CD4-positive, alpha-beta T cell treated with Interleukin-15 for 1 hour (primary cell): ENCODE data around the gene LRMDA.

Experiments
- DNase-seq: peaks from one replicate; pipeline ENCODE4 v3.0.0-alpha.2; 2020

Gene LRMDA

DNA sequence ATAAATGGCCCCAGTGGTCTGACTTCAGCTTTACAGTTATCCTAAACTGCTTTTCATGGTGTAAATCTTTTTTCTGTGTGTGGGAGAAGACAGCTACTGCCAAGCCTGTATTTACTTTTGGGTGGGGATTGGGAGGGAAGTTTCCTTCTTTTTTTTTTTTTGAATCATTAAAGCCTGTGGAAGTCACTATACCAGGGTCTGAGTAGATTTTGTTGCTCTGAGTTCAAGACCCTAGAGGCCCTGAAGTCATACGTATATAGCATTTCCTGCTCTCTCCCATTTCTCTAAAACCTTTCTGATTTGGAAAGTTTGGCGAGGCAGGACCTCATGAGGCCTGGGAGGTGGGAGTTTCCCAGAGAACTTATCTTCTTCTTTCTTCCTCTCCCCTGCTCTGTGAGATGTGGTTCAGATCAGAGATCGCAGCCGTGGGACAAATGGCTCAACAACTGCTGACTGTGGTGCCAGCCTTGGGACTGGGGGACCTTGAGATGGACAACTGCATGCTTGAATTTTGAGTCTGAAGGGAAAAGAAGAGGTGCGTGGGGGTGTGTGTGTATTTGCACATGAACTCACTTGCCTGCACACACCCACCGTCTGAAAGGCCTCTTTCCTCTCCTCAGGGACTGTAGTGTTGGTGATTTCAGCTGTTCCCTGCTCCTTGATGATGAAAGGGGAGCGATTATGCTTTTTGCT is 18.1 kb downstream of the LRMDA start:
- DNase-seq: no peak

DNA sequence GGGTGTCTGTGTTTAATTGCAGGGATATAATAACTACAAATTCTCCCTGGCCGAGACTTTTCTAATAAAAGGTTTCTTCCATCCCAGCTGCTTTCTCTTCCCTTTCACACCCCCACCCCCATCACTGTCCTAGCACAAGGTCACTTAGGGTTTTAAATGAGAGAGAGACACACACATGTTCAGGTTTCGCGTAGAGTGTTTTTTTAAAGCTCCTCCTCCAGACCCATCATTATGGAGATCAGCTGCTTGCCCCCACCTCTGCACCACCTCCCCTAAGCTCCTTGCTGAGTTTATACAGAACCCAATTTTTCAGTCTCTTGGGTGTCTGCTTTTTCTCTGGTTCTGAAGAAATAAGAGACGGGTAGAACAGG is 18.6 kb downstream of the LRMDA start:
- no peak for DNase-seq

DNA sequence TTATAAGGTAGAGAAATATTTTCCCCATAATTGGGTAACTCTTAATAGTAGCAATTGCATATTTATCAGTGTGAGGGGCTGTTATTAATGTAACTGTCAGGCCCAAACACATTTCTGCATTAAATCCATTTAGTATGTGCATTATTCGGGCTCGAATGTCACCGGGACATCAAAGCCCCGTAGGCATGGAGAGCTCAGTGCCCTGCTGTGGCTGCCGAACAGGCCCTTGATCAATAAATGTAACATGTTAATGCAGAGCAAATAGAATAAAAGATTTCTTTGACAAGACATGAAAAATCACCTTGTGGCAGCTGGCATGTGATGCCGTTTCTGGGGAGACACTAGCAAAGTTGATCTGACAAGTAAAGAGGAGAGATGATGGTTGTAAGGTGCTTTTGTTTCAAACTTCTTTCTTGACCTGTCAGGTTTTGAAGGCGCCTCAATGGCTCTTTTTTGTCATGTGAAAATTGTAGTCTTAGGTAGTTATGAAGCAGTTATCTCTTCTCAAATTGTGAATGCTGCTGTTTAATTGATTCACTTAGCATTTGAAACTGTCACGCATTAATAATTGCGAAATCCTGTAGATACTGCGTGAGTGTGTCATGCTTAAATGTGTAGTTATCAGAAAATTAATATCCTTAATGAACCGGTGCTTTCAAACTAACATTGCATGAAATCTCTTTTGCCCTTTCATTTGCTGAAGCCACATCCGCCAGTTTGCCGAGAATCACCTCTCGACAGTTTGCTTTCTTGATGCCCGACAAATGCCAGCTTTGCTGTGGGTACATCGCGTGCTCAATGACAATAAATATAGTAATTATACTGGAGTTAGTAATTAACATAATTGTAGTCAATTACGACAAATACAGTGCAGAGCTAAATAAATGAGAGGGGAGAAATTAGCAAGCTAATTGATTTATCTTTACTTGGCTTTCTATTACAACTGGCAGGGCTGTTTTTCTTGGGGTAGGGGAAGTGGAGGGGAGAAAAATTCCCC is 19.5 kb downstream of the LRMDA start:
- DNase-seq: no peak

DNA sequence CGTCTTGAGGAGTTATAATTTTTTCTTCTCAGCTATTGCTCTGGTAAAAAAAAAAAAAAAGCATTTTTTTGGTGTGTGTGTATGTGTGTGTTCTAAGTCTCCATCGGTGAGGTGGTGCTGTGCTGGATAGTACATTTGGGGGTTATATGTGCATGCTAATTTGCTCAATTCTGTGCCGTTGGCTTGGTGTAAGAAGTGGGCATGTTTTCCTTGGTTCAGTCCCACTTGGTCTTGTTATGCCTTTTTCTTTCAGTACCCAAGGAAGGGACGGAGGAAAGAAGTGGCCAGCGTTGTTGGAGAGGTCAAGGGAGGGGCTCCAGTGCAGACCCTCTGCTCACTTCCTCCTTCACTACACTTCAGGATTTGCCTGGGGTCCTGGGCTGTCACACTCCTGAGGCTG is 20.4 kb downstream of the LRMDA start:
- no peak for DNase-seq

DNA sequence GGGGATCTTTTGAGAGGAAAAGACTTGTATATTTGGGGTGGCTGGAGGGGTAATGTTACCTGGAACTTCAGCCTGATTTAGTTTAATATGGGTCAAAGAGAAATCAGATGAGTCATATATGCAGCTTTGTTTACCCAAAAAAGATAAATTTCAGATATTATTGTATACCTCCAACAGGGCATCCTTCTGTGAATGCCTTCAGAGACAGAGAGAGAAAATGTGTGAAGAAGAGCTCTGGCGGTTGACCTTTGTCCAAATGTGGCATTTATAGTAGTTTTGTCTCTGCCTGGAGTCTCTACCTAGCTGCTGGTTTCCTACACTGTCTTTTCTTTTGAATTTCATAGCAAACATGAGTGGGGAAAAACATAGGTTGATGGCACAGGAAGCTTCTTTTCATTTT is 21.6 kb downstream of the LRMDA start:
- DNase-seq: no peak

DNA sequence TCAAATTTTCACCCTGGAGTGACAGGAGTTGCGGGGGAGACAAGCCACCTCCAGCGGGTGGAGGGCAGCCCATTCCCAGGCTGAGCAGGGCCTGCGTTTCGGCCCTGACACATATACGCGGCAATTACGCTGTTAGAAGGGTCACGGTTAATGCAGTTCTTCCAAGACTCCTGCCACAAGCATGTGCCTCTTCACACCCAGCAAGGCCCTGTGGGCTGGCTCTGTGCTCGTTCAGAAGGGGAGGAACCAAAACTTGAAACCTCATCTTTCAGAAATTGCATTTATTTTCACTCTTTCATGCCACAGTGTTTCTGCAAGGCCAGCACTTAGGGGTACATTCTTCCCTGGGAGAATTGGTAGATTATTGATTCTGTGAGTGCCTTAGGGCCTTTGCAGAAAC is 24.7 kb downstream of the LRMDA start:
- DNase-seq: no peak

DNA sequence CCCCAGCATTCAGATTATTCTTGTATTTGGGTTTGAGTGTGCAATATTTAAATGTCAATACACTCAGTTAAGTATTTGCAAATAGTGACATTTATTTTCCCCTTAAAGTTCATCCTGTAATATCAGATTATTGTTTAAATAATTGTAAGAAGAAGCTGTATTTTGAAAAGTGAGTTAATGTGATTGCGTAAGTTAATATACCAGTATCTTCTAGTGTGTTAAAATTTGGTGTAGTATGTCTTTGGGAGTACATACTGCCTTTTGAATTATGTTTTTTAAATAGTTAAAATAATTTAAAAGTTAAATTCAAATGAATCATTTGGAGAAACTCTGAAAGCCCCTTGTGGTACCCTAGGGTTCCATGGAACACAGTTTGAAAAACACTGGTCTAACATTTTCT is 28.6 kb downstream of the LRMDA start:
- no peak for DNase-seq

DNA sequence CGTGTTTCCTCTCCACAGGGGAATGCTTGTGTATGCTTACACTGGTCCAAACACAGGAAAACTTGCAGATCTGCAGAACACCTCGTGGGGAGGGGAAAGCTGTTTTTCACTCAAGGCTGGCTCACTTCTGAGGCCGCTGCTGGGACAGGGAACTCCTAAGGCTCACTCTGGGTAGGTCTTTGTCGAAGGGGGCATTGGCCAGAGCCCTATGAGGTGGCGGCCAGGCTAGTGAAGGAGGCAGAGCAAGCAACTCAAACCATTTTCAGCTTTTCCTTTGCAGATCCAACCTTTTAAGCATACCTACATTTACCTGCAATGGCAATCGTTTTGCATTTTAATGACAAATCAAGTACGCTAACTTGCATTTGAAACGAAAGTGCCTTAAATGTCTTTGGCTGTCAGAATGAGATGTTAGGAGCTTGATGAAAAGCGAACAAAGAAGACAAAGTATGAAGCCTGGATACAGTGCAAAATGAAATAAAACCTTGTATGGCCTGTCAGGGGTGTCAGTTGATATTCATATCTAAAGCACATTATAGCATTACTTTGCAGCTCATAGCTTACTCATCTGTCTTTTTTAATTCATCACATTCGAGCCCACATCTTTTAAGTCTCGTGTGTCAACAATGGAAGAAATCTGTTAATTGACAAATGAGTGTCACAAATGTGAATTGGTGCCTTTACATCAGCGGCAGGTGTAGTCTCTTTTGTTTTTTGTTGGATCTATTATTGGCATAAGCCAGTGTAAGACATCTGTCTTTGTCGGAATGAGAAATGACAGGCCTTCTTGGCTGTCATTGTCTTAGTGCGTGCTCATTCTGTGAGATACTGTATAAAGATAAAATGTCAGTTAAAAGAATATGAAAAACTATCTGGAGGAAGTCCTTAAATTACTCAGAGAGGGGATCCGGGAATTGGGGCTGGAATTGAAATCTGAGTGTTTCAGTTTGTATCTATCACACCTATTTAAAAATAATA is 30.5 kb downstream of the LRMDA start:
- no peak for DNase-seq

DNA sequence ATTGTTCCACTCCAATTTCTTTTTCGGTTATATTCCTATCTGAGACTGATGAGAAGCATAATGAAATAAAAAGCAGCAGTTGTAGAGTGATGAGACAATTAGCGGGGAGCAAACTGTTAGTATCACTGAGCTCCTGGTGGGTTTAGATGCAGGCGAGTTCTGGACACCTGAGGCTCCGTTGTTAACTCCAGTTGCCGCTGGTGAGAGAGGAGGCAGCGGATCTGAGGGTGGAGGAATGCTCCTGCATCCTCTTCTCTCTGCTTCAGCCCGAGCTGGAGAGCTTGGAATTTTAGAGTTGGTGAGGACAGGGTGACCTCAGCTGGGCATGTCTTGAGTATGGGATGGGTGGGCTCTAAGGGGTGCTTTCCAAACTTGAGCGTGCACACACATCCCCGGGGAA is 31.4 kb downstream of the LRMDA start:
- DNase-seq: no peak

DNA sequence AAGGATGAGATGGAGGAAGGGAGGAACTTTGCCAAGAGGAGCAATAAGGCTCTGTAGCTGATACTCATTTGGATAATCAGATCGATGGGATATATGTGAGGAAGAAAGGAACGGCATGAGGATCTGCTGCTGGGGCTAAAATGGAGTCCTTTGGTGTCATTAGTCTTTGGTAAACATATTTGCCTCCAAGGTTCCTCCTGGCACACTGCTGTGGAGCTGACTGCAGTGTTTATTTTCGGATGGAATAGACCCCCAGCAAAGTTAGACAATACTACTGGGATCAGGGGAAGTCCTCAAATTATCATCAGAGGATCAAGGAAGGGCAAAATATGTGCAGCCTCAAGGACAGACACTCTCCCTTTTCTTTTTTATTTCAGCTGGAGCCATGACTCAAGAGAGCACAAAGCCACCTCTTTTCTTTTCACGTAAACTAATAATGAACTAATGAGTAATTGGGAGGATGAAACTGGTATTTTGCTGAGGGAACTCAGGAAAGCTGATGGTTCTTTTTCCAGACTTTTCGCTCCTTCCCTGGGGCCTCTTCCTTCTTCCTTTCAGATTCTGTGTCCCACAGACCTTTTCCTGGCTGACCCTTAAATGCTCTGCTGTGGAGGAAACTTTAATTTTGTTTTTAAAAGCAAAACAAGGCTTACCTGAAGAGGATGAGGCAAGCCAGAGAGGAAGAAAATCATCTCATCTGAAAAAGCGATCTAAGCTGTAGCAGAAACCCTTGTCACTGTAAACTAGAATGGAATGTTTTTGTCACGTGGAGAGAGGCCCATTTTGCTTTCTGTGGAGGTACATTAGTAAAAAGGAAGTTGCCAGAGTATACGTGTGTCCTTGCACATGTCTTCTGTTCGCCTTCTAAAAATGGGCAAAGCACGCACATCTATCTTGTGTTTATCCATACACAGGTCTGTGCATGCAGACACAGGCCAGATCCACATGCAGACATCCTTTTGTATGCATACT is 33.3 kb downstream of the LRMDA start:
- no peak for DNase-seq

DNA sequence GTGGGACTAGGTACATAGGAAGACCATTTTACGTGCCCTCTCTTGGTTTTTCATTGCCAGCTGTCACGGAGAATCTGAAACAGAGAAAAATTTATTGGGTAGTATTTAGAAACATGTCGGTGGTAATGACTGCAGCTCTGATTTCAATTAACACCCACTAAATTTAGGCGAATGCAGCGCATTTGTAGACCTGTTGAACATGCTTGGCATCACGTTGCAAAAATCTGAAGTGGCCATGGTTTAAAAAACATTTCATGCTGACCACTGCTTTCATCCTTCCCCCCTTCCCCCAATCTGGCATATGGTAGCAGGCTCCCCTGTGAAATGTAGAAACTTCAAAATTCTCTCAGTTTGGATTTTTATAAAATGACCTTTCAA is 34.0 kb downstream of the LRMDA start:
- DNase-seq: no peak

DNA sequence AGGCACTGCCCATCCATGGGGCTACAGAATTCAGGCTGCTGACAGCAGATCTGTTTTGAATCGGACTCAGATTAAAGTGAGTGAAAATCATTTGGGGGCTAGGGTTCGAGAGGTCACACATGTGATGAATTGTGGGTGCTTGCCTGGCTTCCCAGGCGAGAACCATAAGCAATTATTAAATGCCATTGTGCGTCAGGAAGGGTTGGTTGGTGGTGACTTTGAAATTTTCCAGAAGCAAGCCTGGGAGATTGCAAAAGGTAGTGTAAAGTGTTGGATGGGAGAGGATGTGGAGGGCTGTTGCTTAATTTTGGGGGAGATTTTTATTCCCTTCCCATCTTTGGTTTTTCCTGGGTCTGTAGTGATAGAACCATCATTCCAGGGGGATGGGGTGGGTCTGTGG is 34.6 kb downstream of the LRMDA start:
- no peak for DNase-seq

DNA sequence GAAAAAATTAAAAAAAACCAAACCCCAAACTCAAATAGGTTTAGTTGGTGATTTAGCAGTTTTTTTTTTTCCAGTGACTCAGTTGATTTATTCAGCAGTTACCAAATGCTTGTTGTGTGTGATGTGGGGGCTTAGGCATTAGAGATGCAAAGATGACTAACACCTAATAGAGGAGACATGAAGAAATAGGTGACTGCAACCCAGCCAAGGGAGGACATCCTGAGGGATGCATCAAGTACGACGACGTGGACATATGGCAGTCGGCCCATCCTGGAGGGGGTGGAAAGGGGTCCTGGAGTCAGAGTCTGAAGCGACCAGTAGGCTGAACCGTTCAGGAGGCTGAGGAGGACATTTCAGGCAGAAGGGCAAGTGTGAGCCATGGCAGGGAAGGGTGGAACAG is 35.5 kb downstream of the LRMDA start:
- no peak for DNase-seq

DNA sequence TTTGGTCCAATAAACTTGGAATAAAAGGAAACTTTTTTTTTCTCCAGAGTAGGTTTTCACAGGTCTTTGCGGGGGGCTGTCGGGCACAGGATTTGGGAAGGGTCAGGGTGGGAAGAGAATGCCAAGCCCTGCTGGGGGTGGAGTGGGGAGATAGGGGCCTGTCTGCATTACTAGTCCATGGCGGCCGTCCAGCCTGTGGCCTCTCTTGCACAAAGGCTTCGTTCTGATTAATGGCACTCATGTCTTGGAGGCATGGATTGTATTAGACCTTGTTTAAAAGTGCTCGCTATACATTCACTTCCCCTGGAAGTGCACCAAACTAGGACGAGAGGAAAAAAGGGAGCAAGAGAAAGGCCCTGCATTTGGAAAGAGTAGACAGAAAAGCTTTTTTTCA is 37.2 kb downstream of the LRMDA start:
- no peak for DNase-seq

DNA sequence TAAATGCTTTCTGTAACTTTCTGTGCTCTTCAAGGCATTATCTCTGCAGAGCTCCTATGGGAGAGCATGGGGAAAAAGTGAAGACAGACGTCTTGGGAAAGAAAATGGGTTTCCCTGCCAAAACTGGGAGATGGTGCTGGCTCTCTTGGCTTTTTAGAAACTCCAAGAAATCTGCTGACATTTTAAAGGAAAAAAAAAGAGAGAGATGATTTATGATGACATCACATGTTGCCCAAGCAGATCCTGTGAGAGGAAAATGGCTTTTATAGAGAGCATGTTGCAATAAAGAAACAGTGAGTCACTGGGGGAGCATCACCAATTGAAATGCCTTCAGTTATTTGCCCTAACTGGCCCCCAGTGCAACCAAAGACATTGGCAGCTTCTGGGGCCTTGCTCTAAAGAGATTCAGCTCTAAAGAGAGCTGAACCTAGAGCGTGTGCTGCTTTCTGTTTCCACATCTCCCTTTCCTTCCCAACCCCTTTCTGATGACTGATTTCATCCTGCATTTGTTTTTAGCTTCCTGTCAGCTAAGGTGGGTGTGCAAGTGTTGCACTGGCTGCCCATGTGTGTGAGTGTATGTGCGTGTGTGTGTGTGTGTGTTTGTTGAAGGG is 37.7 kb downstream of the LRMDA start:
- peak; percentile 17 for DNase-seq

DNA sequence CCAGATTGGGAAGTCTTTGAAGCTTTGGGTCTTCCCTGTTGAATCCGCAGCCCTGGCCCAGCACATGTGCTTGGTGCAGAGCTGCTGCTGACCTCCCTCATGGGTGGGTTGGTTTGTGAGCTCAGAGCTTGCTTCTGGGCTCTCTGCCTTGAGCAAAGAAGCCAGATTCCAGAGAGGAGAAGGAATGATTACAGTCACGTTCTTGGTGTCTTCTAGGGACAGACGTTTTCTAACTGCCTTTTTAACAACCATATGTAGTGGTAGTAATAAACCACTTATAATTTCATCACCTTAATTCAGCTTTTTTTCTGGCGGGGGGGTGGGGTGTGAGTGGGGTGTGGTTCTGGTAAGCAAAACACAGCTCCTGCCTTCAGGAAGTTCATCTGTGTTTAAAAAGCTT is 39.5 kb downstream of the LRMDA start:
- DNase-seq: no peak

DNA sequence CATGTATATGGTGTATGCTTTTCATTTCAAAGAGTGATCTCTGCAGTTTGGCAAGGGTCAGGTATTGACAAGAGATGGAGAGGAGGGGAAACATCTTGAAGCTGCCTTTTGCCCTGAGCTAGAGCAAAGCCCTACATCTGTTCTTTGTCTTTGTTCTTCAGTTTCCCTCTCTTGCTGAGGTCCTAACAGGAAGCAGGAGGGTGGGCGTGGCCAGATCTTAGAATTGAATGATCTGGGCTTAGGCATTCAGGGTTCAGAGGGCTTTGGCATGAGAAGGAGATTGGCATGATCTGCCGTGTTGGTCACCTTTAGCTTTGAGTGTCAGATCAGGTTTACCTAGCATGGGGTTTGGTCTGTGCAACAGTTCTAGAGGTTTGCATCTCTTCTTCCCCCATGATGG is 41.3 kb downstream of the LRMDA start:
- no peak for DNase-seq

DNA sequence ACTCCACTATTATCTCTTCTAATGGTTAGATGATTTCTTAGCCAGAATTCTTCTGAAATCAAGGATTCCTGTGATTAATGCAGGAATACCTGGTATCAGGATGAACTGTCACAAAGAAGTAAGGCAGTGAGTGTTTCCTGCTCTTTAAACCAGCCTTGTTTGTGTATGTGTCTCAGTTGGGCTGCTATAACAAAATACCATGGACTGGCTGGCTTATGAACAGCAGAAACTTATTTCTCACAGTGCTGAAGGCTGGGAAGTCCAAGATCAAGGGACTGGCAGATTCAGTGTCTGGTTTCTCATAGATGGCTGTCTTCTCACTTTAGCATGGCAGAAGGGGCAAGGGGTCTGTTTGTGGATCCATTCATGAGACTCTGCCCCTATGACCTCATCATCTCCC is 42.7 kb downstream of the LRMDA start:
- no peak for DNase-seq

DNA sequence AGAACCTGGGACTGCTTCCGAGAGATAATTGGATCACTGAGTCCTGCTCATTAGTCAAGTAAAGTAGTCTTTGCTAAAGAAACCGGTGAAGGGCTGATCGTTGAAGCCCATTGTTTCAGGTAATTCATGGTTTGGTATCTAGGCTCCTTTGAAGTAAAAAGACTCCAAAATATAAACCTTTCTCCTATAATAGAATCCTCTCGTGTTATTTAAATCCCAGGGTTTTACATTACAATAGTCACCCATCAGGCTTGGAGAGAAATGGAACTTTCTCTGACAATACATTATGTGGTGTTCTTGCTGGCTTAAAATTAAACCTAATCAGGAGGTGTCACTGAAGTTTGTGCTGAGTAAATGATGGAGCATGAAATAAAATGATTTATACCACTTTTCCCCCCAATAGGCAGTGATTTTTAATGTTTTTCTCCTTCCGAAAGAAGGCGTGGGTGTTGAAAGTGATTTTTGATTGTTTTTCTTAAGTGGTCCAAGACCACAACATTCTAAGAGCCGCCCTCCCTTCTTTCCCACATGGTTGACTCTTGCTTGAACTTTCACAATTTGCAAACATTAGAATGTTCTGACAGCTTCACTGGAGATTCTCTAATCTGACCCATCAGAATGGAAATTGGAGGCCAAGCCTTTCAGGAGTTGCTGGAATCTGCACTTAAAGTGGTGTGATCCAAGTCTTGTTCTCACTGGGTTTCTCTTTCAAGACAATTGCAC is 44.2 kb downstream of the LRMDA start:
- DNase-seq: no peak

DNA sequence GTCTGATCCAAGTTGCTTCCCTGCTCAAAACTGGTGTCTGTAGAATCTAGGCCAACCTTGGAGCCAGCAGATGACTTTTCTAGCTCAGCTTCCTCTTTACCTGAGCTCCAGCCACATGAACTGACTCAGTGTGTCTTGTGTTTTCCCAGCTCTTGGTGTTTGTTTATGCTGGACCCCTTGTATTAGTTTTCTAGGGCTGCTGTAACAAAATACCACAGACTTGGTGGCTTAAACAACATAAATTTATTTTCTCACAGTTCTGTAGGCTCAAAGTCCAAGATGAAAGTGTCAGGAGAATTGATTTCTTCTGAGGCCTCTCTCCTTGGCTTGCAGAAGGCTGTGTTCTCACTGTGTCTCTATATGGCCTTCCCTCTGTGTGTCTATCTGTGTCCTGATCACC is 45.1 kb downstream of the LRMDA start:
- no peak for DNase-seq

DNA sequence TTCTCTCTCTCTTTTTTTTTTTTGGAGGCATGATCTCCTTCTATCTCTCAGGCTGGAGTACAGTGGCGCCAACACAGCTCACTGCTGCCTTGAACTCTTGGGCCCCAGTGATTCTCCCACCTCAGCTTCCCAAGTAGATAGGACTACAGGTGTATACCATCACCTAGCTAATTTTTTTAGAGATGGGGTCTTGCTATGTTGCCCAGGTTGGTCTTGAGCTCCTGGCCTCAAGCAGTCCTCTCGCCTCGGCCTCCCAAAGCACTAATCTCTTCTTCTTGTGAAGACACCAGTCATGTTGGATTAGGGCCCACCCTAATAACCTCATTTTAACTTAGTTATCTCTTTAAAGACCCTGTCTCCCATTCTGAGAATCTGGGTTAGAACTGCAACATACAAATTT is 45.6 kb downstream of the LRMDA start:
- DNase-seq: no peak
